GM18520 (cell line): ENCODE results near the gene TNFAIP6.

Source experiments
- ATAC-seq: cut with Tn5 transposase; IDR thresholded peaks from one replicate; pipeline ENCODE4 v1.9.1; 2021; ENCODE audit not compliant: unreplicated experiment

The TNFAIP6 gene

GRCh38 chr2:151359768-151360461 is 2.5 kb downstream of the TNFAIP6 start:
- no peak for ATAC-seq

GRCh38 chr2:151361674-151362370 is 4.4 kb downstream of the TNFAIP6 start:
- no peak for ATAC-seq

GRCh38 chr2:151363709-151364108 is 6.3 kb downstream of the TNFAIP6 start:
- no peak for ATAC-seq

- ATAC-seq, result no peak
Observed at GRCh38 chr2:151367571-151367970, 10.2 kb downstream of the TNFAIP6 start.

GRCh38 chr2:151374436-151374835 is 17.0 kb downstream of the TNFAIP6 start:
- peak; percentile 95 for ATAC-seq

- no peak for ATAC-seq
Observed at GRCh38 chr2:151379169-151379568, 21.8 kb downstream of the TNFAIP6 start.

GRCh38 chr2:151380580-151381235 is 23.3 kb downstream of the TNFAIP6 start:
- ATAC-seq, result no peak

GRCh38 chr2:151381266-151381665 is 23.9 kb downstream of the TNFAIP6 start:
- no peak for ATAC-seq

GRCh38 chr2:151388011-151388410 is 30.6 kb downstream of the TNFAIP6 start:
- ATAC-seq, result no peak

- no peak for ATAC-seq
Observed at GRCh38 chr2:151391436-151391835, 34.0 kb downstream of the TNFAIP6 start.

GRCh38 chr2:151394509-151394908 is 37.1 kb downstream of the TNFAIP6 start:
- no peak for ATAC-seq

GRCh38 chr2:151395509-151396374 is 38.4 kb downstream of the TNFAIP6 start:
- no peak for ATAC-seq

GRCh38 chr2:151399981-151400380 is 42.6 kb downstream of the TNFAIP6 start:
- no peak for ATAC-seq

- ATAC-seq, result no peak
Observed at GRCh38 chr2:151401149-151401548, 43.8 kb downstream of the TNFAIP6 start.

GRCh38 chr2:151403914-151404313 is 46.5 kb downstream of the TNFAIP6 start:
- ATAC-seq, result no peak

- no peak for ATAC-seq
Observed at GRCh38 chr2:151405376-151405775, 48.0 kb downstream of the TNFAIP6 start.

GRCh38 chr2:151407281-151407680 is 49.9 kb downstream of the TNFAIP6 start:
- ATAC-seq, result no peak

GRCh38 chr2:151408788-151409600 is 51.6 kb downstream of the TNFAIP6 start:
- no peak for ATAC-seq

- ATAC-seq, result peak; percentile 88
Observed at GRCh38 chr2:151409601-151410484, 52.5 kb downstream of the TNFAIP6 start, which contains the start of gene RIF1. RIF1 (plus strand) TSS chr2:151409902; CDS start chr2:151410424, 522 bp downstream.
